H1 (cell line): ENCODE results near the gene TNRC6A. TPM values are rescaled to one million over a fixed set of nuclear protein-coding genes. Genes with fewer than 3 reads are reported as not detected.

Source experiments
- CEBPB ChIP-seq: IDR thresholded peaks from 2 replicates; pipeline ENCODE4 v1.6.1; 2012; ENCODE audit warnings: low read depth, low read length
- RFX5 ChIP-seq: IDR thresholded peaks from 2 replicates; pipeline ENCODE4 v1.6.1; 2011; ENCODE audit warnings: low read depth, low read length, improper control_type of control experiment, borderline replicate concordance
- RXRA ChIP-seq: IDR thresholded peaks from 2 replicates; pipeline ENCODE4 v1.6.1; 2011; ENCODE audit warnings: low read depth, mild to moderate bottlenecking, low read length, moderate library complexity; ENCODE audit not compliant: insufficient read depth
- SIX5 ChIP-seq: IDR thresholded peaks from 2 replicates; pipeline ENCODE4 v1.6.1; 2011; ENCODE audit warnings: mild to moderate bottlenecking, low read depth, low read length
- SRF ChIP-seq: IDR thresholded peaks from 2 replicates; pipeline ENCODE4 v1.6.1; 2011; ENCODE audit warnings: mild to moderate bottlenecking, low read depth, low read length, moderate library complexity
- YY1 ChIP-seq: IDR thresholded peaks from 2 replicates; pipeline ENCODE4 v1.6.1; 2011; ENCODE audit warnings: low read depth, mild to moderate bottlenecking, low read length
- polyA plus RNA-seq, 7 experiments: library from polyadenylated mRNA; depleted of rRNA in 3 of 7; stranded (reverse) in 5 of 7; unstranded in 2 of 7; fragments of >200 nt in 5 of 7; fragments of 200-250 nt in 2 of 7; gene quantifications; 1 replicate in 5 of 7; 2 replicates in 1 of 7; 4 replicates in 1 of 7; pipeline versions ENCODE4 v1.2.1 to v1.2.3, GENCODE V29; 2011 to 2013; ENCODE audit warnings: missing spikeins in 2 of 7, mixed read lengths in 2 of 7
- total RNA-seq: library from RNA; stranded (reverse); fragmentation: NEBNext Ultra II Directional; extraction: Animal tissue kit (Norgen Biotek cat#: 25700); gene quantifications from 2 replicates; pipeline ENCODE4 v1.2.1, GENCODE V29; 2021
- TF ChIP-seq, protein P1 (sequence below), 3 experiments: IDR thresholded peaks; 1 replicate in 2 of 3; 2 replicates in 1 of 3; pipeline versions ENCODE4 v1.5.1 to v1.6.1; 2011; ENCODE audit warnings: low read length in 3 of 3, mild to moderate bottlenecking in 3 of 3, inconsistent platforms in 2 of 3, low read depth in 1 of 3, moderate library complexity in 1 of 3; ENCODE audit not compliant: insufficient read depth in 1 of 3; ENCODE audit errors: control extremely low read depth in 1 of 3
- TF ChIP-seq, protein P2 (sequence below): fragments of 300-600 bp; sonication (generic); IDR thresholded peaks from 2 replicates; pipeline ENCODE4 v1.7.1; 2012; ENCODE audit warnings: low read length, moderate library complexity, mild to moderate bottlenecking, inconsistent platforms; ENCODE audit not compliant: insufficient replicate concordance

Gene TNRC6A
- total and polyA plus RNA-seq, 2 of the 8 experiments (the other 6 are each of a cell fraction or from before 2014, with no cell fraction given), result 67.6 to 103 TPM

DNA sequence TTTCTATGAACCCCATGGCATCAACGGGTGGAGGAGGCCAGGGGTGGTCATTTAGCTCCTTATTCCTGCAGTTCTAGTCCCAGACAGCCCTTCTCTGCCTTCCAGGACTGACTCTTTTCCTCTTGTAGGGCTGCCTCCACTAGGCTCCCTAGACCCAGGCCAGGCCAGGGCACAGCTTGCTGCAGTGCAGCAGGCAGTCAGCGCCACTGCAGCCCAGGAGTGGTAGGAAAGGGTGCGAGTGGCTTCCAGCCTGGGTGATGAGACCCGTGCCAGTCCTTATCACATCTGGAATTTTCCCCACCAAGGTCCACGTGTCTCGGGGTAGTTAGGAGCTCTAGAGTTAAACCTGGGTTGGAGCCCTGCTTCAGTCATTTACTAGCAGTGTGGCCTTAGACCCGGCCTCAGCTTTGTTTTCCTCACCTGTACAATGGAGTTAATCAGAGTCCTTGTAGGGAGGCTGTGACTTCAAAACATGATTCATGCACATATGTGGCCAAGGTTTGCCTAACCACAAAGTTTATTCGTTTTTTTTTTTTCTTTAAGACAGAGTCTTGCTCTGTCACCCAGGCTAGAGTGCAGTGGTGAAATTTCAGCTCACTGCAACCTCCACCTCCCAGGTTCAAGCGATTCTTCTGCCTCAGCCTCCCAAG is 121.0 kb downstream of the TNRC6A start (continued):
- TF ChIP-seq, protein P1, sequence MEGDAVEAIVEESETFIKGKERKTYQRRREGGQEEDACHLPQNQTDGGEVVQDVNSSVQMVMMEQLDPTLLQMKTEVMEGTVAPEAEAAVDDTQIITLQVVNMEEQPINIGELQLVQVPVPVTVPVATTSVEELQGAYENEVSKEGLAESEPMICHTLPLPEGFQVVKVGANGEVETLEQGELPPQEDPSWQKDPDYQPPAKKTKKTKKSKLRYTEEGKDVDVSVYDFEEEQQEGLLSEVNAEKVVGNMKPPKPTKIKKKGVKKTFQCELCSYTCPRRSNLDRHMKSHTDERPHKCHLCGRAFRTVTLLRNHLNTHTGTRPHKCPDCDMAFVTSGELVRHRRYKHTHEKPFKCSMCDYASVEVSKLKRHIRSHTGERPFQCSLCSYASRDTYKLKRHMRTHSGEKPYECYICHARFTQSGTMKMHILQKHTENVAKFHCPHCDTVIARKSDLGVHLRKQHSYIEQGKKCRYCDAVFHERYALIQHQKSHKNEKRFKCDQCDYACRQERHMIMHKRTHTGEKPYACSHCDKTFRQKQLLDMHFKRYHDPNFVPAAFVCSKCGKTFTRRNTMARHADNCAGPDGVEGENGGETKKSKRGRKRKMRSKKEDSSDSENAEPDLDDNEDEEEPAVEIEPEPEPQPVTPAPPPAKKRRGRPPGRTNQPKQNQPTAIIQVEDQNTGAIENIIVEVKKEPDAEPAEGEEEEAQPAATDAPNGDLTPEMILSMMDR (IDR thresholded peaks at IDR 0.05; ENCODE audit: control extremely low read depth in 1 of 3, insufficient read depth in 1 of 3, low read depth in 1 of 3, low read length in 3 of 3), result no peak
- TF ChIP-seq YY1, result no peak
- no peak for TF ChIP-seq CEBPB
- TF ChIP-seq SIX5, result no peak
- no peak for TF ChIP-seq SRF
- TF ChIP-seq, protein P2, sequence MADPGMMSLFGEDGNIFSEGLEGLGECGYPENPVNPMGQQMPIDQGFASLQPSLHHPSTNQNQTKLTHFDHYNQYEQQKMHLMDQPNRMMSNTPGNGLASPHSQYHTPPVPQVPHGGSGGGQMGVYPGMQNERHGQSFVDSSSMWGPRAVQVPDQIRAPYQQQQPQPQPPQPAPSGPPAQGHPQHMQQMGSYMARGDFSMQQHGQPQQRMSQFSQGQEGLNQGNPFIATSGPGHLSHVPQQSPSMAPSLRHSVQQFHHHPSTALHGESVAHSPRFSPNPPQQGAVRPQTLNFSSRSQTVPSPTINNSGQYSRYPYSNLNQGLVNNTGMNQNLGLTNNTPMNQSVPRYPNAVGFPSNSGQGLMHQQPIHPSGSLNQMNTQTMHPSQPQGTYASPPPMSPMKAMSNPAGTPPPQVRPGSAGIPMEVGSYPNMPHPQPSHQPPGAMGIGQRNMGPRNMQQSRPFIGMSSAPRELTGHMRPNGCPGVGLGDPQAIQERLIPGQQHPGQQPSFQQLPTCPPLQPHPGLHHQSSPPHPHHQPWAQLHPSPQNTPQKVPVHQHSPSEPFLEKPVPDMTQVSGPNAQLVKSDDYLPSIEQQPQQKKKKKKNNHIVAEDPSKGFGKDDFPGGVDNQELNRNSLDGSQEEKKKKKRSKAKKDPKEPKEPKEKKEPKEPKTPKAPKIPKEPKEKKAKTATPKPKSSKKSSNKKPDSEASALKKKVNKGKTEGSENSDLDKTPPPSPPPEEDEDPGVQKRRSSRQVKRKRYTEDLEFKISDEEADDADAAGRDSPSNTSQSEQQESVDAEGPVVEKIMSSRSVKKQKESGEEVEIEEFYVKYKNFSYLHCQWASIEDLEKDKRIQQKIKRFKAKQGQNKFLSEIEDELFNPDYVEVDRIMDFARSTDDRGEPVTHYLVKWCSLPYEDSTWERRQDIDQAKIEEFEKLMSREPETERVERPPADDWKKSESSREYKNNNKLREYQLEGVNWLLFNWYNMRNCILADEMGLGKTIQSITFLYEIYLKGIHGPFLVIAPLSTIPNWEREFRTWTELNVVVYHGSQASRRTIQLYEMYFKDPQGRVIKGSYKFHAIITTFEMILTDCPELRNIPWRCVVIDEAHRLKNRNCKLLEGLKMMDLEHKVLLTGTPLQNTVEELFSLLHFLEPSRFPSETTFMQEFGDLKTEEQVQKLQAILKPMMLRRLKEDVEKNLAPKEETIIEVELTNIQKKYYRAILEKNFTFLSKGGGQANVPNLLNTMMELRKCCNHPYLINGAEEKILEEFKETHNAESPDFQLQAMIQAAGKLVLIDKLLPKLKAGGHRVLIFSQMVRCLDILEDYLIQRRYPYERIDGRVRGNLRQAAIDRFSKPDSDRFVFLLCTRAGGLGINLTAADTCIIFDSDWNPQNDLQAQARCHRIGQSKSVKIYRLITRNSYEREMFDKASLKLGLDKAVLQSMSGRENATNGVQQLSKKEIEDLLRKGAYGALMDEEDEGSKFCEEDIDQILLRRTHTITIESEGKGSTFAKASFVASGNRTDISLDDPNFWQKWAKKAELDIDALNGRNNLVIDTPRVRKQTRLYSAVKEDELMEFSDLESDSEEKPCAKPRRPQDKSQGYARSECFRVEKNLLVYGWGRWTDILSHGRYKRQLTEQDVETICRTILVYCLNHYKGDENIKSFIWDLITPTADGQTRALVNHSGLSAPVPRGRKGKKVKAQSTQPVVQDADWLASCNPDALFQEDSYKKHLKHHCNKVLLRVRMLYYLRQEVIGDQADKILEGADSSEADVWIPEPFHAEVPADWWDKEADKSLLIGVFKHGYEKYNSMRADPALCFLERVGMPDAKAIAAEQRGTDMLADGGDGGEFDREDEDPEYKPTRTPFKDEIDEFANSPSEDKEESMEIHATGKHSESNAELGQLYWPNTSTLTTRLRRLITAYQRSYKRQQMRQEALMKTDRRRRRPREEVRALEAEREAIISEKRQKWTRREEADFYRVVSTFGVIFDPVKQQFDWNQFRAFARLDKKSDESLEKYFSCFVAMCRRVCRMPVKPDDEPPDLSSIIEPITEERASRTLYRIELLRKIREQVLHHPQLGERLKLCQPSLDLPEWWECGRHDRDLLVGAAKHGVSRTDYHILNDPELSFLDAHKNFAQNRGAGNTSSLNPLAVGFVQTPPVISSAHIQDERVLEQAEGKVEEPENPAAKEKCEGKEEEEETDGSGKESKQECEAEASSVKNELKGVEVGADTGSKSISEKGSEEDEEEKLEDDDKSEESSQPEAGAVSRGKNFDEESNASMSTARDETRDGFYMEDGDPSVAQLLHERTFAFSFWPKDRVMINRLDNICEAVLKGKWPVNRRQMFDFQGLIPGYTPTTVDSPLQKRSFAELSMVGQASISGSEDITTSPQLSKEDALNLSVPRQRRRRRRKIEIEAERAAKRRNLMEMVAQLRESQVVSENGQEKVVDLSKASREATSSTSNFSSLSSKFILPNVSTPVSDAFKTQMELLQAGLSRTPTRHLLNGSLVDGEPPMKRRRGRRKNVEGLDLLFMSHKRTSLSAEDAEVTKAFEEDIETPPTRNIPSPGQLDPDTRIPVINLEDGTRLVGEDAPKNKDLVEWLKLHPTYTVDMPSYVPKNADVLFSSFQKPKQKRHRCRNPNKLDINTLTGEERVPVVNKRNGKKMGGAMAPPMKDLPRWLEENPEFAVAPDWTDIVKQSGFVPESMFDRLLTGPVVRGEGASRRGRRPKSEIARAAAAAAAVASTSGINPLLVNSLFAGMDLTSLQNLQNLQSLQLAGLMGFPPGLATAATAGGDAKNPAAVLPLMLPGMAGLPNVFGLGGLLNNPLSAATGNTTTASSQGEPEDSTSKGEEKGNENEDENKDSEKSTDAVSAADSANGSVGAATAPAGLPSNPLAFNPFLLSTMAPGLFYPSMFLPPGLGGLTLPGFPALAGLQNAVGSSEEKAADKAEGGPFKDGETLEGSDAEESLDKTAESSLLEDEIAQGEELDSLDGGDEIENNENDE, result no peak
- TF ChIP-seq RXRA, result no peak
- no peak for TF ChIP-seq RFX5
- TF ChIP-seq, all 59 proteins: peak for 0
